Inflammatory macrophage treated with lipopolysaccharide for 4 hours (primary cell): ENCODE results near the gene ZSCAN18.

Source experiments
- DNase-seq: peaks from one replicate; pipeline ENCODE4 v3.0.0-alpha.2; 2020

Gene ZSCAN18

DNA sequence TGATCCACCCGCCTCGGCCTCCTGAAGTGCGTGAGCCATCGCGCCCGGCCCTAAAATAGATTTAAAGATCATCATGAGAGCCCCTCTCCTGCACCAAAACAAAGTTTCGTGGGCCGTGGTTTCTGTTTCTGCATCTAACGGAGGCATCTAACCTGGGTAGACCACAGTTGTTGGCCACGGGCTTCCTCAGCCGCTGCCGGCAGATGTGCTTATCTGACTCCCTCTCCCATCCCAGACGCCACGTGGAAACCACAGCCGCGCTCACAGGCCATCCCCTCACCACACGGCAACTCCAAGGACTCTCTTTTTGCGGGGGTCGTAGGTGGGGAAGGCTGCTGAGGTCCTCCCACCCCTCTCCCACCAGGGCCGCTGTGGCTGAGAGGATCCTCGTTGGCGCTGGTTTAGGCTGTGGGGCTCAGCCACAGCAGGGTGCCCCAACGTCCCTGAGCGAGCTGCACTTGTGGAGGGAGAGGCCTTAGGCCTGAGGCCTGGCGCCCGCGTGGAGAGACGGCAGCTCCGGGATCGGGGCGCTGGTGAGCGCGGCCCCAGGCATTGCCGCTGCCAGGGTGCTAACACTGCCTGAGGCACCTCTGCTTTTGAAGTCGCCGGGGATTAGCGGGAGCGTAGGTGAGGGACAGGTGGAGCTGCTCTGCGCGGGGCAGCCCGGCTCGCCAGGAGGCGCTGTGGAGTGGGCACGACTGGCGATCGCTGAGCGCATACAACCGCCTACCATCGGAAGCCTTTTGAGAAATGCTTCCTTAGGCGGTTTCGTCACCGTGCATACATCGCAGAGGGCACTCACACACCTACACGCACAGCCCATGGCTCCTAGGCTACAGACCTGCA, 55.3 kb downstream of the ZSCAN18 start:
- no peak for DNase-seq

DNA sequence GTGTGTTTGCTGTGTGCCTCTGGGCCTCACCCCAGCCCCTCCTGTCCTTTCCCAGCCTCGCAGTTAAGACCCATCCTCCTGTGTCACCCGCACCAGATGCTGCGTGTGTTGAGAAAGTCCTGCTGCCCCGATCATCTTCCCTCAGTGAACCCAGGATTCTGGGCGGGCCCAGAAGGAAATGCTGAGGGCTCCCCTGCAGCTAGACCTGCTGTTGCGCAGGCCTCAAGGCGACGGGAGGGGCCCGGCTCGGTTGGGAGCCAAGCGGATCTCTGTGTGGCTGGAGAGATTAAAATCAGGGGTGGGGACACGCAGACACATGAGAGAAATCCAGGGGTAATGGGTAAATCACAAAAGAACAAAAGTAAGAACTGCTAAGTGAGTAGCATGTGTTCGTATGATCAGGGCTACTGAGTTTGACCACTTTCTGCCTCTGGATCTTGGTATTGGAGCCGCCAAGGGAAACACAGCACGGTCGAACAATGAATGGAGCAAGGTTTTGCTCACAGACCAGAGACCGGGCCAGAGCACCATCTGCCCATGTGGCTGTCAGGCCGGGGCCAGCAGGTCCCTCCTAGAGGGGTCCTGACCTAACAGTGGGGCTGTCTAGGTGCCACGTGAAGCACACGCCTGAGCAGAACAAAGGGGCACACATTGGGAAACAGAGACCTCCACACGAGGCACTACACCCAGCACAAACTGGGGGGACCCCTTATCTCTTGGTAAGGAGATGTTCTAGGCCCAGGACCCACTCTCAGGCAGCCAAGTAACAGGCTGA, 57.1 kb downstream of the ZSCAN18 start:
- no peak for DNase-seq

DNA sequence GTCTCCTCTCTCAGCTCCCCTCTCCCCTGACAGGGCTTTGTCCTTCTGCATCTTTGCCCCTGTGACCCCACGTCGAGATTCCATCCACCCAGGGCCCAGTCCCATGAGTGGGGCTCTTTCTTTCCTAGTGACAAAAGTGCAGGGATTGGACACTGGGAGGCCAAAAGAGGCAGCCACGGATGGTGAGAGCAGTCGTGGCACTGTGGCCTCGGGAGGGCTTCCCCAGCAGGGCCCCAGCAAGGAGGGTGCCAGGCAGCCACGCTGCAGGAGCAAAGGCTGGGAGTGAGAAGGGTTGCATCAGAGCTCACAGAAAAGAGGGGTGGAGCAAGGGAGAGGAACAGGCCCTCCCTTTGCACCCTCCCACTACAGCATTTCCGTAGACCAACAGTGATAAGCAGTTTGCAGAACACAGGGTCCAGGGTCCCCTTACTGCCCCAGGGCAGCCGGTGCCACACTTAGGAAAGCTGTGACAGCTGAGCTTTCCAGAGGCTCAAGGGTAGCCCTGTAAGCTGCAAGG, 59.3 kb downstream of the ZSCAN18 start:
- DNase-seq = no peak

DNA sequence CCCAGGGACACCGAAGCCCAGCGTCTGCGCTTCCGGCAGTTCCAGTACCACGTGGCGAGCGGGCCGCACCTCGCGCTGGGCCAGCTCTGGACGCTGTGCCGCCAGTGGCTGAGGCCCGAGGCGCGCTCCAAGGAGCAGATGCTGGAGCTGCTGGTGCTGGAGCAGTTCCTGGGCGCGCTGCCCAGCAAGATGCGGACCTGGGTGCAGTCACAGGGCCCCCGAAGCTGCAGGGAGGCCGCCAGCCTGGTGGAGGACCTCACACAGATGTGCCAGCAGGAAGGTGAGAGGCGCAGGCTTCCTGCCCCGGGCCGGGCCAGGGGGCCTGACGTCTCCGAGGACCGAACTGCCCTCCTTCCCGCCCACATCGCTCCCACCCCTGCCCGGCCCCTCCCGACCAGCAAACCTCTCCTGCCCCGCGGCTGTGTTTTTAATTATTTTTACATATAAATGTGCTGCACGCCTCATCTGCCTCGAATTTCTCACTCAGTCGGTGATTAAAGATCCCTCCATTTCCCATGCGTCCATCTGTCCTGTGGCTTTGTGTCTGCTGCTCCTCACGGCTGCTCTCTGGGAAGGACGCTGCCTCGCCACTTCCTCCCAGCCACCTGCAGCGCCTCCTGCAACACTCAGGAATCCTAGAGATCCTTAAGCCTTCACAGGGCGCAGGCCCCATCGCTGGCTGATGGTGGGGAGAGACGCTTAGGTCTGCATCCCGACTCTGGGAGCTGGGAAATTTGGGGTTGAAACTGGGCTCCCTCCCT, 59.9 kb downstream of the ZSCAN18 start:
- no peak for DNase-seq

DNA sequence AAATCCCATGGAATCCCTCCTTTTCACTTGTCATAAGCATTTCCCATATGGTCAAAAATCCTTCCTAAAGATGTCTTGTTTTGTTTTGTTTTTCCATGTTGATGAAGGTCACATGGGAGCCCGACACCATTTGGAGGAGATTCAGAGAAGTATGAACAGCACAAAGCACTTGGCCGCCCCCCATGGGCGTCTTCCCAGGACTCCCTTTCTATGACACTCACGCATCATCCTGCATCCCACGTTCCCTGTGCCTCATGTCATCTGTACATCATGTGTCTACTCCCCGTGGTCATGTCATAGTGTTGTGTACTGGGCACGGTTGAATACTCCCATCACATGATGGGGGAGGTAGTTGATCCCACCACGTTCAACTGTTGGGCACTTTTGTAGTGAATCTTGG, 62.2 kb downstream of the ZSCAN18 start:
- DNase-seq = no peak

DNA sequence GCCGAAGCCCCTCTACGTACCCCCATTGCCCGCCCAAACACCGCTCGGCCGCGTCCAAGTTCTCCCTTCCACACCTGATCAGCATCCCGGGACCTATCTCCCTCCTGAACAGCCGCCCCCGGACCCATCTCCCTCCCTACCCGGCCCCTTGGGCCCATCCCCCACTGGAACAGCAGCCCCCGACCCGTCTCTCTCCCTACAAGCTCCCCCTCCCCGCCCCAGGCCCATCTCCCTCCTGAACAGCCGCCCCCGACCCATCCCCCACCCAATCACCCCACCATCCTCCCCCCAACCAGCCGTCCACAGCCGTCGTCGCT, 63.6 kb downstream of the ZSCAN18 start:
- DNase-seq = no peak
